ENCODE data around the gene KISS1R. TPM values are rescaled to one million over a fixed set of nuclear protein-coding genes. Genes with fewer than 3 reads are reported as not detected.

KISS1R gene
- total and polyA plus RNA-seq, 2 donors (not counting 1 experiment from before 2014, with no cell fraction given): not detected

DNA sequence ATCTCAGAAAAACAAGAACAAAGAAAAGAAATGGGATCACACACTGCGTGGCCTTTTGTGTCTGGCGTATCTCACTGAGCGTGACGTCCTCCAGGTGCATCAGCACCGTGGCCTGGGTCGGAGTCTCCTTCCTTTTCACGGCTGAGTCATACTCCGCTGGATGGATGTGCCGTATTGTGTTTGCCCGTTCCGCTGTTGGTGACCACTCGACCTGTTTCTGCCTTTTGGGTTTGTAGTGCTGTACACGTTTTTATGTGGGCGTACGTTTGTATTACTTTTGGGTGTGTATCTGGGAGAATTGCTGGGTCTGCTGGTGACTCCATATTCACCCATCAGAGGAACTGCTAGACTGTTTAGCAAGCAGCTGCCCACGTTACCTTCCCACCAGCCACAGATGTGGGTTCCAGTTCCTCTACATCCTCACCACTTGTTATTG, 20.1 kb downstream of the KISS1R start:
- Histone ChIP-seq H3K9me3 (ENCODE audit: control insufficient read depth, insufficient read depth, low read depth, low read length) (no peaks in the 10 kb centered on the region), H2AFZ (ENCODE audit: low read length) (no peak overlapping the region), H3K4me2 (ENCODE audit: extremely low read depth, insufficient read depth, low read length) (no peak overlapping the region), H3K9ac (ENCODE audit: insufficient read depth, low read length) (no peak overlapping the region), H3K4me3 (replicated peaks in 1 of 4; ENCODE audit: control extremely low read depth in 1 of 4, insufficient read depth in 1 of 4, low read depth in 3 of 4, low read length in 4 of 4) (no peak overlapping the region), H3K27ac (ENCODE audit: insufficient read depth, low read length) (no peak overlapping the region), H3K36me3 (ENCODE audit: control insufficient read depth, insufficient read depth, low read length) (peaks cover 10% of the 10 kb centered on the region), H3K79me2 (ENCODE audit: control insufficient read depth, insufficient read depth, low read length) (peaks cover 62% of the 10 kb centered on the region), H3K4me1 (ENCODE audit: control insufficient read depth, extremely low read depth, insufficient read depth, low read length) (peaks cover 38% of the 10 kb centered on the region), H3K27me3 (ENCODE audit: control insufficient read depth, insufficient read depth, low read length) (no peaks in the 10 kb centered on the region), H4K20me1 (ENCODE audit: control insufficient read depth, extremely low read depth, insufficient read depth, low read length) (no peaks in the 10 kb centered on the region)
- DNase-seq (ENCODE audit: low read depth in 2 of 2): no peak
- TF ChIP-seq, protein P1, sequence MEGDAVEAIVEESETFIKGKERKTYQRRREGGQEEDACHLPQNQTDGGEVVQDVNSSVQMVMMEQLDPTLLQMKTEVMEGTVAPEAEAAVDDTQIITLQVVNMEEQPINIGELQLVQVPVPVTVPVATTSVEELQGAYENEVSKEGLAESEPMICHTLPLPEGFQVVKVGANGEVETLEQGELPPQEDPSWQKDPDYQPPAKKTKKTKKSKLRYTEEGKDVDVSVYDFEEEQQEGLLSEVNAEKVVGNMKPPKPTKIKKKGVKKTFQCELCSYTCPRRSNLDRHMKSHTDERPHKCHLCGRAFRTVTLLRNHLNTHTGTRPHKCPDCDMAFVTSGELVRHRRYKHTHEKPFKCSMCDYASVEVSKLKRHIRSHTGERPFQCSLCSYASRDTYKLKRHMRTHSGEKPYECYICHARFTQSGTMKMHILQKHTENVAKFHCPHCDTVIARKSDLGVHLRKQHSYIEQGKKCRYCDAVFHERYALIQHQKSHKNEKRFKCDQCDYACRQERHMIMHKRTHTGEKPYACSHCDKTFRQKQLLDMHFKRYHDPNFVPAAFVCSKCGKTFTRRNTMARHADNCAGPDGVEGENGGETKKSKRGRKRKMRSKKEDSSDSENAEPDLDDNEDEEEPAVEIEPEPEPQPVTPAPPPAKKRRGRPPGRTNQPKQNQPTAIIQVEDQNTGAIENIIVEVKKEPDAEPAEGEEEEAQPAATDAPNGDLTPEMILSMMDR (conservative IDR thresholded peaks at IDR 0.05 in 1 of 2, IDR thresholded peaks at IDR 0.05 in 1 of 2; ENCODE audit: low read depth in 1 of 2, low read length in 2 of 2): no peak
- TF ChIP-seq EZH2 (IDR thresholded peaks at IDR 0.05; ENCODE audit: low read length, missing control alignments): no peak

DNA sequence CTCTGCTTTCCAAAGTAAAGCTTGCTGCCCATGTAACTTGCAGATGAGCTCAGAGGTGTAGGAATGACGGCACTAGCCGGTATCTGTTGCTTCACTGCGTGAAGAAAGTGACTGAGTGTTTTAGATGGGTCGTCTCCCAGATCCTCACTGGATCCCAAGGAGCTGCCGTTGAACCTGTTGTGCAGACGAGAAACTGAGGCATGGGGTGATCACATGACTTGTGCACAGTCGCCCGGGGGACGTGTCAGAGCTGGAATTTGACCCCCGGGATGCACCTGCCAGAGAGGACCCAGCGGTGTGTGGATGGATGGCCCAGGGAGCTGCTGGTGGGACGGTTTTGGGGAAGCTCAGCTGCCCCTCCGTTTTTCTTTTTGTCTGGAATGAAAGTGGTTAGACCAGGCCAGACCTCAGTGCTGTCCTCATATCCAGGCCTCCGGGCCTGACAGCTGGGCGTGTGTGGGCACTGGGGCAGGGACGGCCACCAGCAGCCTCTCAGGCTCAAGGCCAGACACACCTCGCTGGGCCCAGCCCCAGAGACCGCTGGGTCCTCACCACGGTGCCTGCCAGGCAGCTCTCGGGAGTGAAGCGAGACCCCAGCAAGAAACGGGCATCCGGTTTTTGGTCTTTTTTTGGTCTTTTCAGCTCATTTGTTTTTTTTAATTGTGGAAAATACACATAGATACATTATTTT, 21.2 kb downstream of the KISS1R start:
- Histone ChIP-seq H3K79me2 (ENCODE audit: control insufficient read depth, insufficient read depth, low read length) (peaks cover 66% of the 10 kb centered on the region), H3K9me3 (ENCODE audit: control insufficient read depth, insufficient read depth, low read depth, low read length) (no peaks in the 10 kb centered on the region), H3K4me1 (ENCODE audit: control insufficient read depth, extremely low read depth, insufficient read depth, low read length) (peaks cover 29% of the 10 kb centered on the region), H3K9ac (ENCODE audit: insufficient read depth, low read length) (no peak overlapping the region), H3K36me3 (ENCODE audit: control insufficient read depth, insufficient read depth, low read length) (peaks cover 9% of the 10 kb centered on the region), H3K27me3 (ENCODE audit: control insufficient read depth, insufficient read depth, low read length) (no peaks in the 10 kb centered on the region), H3K27ac (ENCODE audit: insufficient read depth, low read length) (no peak overlapping the region), H3K4me2 (ENCODE audit: extremely low read depth, insufficient read depth, low read length) (no peak overlapping the region), H3K4me3 (replicated peaks in 1 of 4; ENCODE audit: control extremely low read depth in 1 of 4, insufficient read depth in 1 of 4, low read depth in 3 of 4, low read length in 4 of 4) (no peak overlapping the region), H2AFZ (ENCODE audit: low read length) (no peak overlapping the region), H4K20me1 (ENCODE audit: control insufficient read depth, extremely low read depth, insufficient read depth, low read length) (no peaks in the 10 kb centered on the region)
- TF ChIP-seq, protein P1 (conservative IDR thresholded peaks at IDR 0.05 in 1 of 2, IDR thresholded peaks at IDR 0.05 in 1 of 2; ENCODE audit: low read depth in 1 of 2, low read length in 2 of 2): no peak
- no peak for TF ChIP-seq EZH2 (IDR thresholded peaks at IDR 0.05; ENCODE audit: low read length, missing control alignments)
- DNase-seq (ENCODE audit: low read depth in 2 of 2): no peak

DNA sequence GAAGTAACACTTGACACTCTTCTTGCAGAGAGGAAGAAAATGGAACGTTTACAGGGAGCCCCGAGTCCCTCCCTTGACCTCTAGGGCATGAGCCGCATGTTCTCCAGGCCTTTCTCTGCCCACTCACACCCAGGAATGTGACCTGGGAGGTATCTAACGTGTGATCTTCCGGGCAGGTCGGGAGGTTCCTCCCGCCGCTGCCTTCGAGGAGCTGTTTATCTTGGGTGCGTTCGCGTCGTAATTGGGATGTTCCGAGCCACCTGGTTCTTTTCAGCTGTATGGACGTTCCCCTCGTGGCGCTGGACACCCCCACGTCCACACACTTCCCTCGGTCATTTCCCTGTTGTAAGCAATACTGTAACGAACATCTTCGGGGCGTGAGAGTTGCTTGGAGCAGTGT, 22.3 kb downstream of the KISS1R start:
- TF ChIP-seq EZH2 (IDR thresholded peaks at IDR 0.05; ENCODE audit: low read length, missing control alignments): no peak
- TF ChIP-seq, protein P1 (conservative IDR thresholded peaks at IDR 0.05 in 1 of 2, IDR thresholded peaks at IDR 0.05 in 1 of 2; ENCODE audit: low read depth in 1 of 2, low read length in 2 of 2): no peak
- H2AFZ ChIP-seq (ENCODE audit: low read length): no peak overlapping the region
- peaks cover 69% of the 10 kb centered on the region for H3K79me2 ChIP-seq (ENCODE audit: control insufficient read depth, insufficient read depth, low read length)

More for the DNA sequence above, 22.3 kb downstream of the KISS1R start:
- no peak for DNase-seq (ENCODE audit: low read depth in 2 of 2)
- Histone ChIP-seq H3K9ac (ENCODE audit: insufficient read depth, low read length) (no peak overlapping the region), H3K27ac (ENCODE audit: insufficient read depth, low read length) (peak overlapping the region; percentile 22), H3K4me3 (replicated peaks in 1 of 4; ENCODE audit: control extremely low read depth in 1 of 4, insufficient read depth in 1 of 4, low read depth in 3 of 4, low read length in 4 of 4) (no peak overlapping the region), H3K9me3 (ENCODE audit: control insufficient read depth, insufficient read depth, low read depth, low read length) (no peaks in the 10 kb centered on the region), H3K27me3 (ENCODE audit: control insufficient read depth, insufficient read depth, low read length) (no peaks in the 10 kb centered on the region), H3K4me2 (ENCODE audit: extremely low read depth, insufficient read depth, low read length) (no peak overlapping the region), H3K36me3 (ENCODE audit: control insufficient read depth, insufficient read depth, low read length) (peaks cover 5% of the 10 kb centered on the region), H4K20me1 (ENCODE audit: control insufficient read depth, extremely low read depth, insufficient read depth, low read length) (no peaks in the 10 kb centered on the region), H3K4me1 (ENCODE audit: control insufficient read depth, extremely low read depth, insufficient read depth, low read length) (peaks cover 22% of the 10 kb centered on the region)

Measured in fibroblast of lung (primary cell).